Endometrial microvascular endothelial cells (primary cell): Measurements from ENCODE around the gene EFNA5. TPM values are rescaled to one million over a fixed set of nuclear protein-coding genes. Genes with fewer than 3 reads are reported as not detected.

Source experiments
- in situ Hi-C: cut with HindIII; loops from 2 replicates; pipeline ENCODE4 v1.10.0; 2017; ENCODE audit warnings: low sequenced_read_pairs, low pct_unique_long_range_greater_than_20kb; ENCODE audit errors: inconsistent ontology term
- total RNA-seq: library from RNA; depleted of rRNA; stranded (reverse); fragments of >200 nt; gene quantifications from one replicate; pipeline ENCODE4 v1.2.3, GENCODE V29; 2015; ENCODE audit errors: inconsistent ontology term

EFNA5 gene
- total RNA-seq, 1 donor from 2014 or later: 7.8 TPM

DNA sequence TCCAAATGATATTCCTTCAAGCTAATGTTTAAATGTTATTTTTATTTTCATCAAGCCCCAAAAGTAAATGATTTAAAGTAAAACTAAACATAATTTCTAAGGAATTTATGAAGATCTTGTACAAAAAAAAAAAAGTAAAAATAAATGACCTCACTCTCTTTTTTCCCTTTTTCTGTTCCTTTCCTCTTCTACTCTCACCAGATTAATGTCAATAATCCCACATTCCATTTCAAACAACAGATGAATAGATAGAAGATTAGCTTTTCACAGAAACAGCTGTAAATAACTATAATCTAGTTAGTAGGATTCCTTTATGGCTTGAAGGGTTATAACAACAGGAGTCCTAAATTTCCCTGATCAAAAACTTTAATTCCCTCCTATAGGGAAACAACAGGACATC lies 88.1 kb downstream of the EFNA5 start:
- in situ Hi-C loops: no loop called here

DNA sequence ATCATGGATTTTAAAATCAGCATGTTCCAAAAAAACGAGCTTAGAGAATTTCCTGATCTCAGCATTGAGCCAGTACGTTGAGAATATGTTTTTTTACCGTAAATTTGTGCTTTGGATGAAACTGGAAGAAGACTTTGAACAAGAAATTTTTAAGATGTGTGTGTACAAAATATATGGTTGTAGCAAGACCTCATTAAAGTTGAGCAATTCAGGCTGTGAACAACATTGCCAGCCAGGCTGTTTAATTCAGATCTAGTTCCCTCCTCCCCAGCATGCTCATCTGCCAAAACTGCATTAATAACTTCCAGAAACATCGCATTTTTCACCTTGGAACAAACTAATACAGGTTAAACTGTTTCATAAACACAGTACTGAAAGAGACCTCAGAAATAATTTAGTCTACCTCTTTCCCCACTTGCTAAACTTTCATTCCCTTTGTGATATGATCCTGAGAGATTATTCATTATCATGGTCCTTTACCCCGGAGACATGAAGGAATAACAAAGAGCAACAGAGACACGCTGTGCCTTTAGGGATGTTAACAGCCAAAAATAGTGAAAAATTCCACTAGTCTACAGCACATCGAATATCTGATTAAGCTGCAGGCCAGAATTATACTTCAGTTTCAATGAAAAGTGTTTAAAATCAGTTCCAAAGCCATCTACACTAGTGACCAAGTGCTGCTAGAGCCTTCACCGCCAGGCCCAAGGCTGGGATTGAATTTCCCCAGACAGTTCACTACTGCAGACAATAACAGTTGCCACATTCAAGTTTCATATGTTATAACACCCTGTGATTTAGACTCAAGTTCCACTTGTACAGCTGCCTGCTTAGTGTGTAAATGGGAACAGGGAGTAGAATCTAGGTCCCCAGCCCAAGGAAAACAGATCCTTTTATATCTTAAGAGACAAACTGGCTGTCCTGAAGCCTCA lies 89.6 kb downstream of the EFNA5 start:
- in situ Hi-C loops: no loop called here

DNA sequence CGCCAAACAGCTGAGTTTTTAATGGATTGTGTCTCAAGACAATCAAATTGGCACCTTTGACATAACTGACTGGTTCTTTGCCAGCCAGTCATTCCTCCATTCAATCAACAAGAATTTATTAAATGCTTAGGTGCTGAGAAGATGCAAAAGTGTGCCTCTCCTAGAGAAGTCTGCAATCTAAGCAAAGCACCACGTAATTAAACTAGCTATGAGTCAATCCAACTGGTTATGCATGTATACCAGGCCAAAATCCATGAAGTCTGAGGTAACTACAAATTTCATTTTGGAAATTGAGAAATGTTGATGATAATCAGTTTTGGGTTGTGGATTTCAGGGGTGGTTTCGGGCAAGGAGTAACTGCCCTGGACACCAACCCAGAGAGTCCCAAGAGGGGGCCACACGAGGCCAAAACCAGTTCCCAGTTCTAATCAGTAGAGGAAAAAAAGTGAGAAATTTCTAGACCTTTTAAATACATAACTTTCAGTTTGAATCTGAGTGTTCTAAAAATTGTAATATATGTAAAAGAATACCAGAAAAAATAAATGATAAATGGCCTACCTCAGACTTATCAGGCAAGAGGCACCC lies 92.6 kb downstream of the EFNA5 start:
- in situ Hi-C loops: no loop called here

DNA sequence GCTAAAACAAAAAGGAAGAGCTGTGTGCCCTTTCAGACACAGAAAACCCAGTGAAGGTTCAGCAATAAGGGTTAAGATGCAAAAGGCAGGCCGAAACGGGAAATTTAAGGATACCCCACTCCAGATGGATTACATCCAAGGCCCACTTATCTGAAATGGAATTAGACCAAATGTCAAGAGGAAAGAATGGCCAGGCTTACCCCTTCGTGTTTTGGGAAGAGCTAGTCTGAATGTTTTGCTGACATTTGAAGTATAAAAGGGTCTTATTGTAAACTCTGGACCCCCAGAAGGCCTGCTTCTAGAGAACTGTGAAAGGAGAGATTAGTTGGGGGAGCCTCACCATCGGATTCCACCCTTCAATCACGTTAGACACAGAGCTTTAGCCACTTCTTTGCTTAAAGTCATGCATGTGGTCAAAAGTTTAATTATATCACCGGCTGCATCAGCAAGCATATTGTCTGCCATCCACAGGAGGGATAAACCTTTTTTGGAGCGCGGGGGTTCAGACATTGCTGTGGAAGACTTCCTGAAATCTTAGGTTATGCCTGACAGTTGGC lies 93.3 kb downstream of the EFNA5 start:
- in situ Hi-C loops: no loop called here

GRCh38 chr5:107576736-107577393 lies 93.9 kb downstream of the EFNA5 start:
- in situ Hi-C loops: no loop called here

DNA sequence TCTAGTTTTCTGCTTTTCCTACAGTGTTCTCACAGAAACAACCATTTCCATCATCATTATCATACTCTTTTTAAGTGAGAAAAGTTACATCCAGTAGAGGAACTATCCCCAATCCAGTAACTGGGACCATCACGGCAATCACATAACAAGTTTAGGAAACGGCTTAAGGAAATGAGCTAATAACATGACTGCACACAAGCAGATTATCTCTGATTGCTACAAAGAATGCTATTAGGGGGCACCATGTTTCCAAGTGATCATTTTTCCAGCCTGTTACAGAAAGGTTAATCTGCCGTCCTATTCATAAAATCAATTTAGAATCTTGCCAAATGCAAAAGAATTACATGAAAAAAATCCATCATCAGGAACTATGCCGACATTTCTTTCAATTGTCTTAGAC lies 94.6 kb downstream of the EFNA5 start:
- in situ Hi-C loops: no loop called here

DNA sequence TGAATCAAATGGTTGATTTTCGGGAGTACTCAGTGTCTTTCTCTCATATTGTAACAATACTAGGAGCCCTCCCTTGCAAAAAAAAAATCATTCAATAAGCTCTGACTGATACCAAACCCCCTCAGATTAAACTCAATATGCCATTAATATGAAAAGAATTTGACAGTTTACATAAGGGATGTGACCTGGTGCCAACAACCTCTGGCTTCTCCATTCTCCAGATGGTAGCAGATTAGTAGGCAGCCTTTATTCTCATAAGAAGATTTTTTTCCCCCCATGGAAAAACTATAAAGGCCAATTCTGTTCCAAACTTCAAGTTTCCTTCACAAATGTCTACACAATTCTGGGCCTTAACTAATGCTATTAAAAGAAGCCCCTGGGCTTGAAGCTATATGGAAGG lies 96.5 kb downstream of the EFNA5 start:
- in situ Hi-C loops: no loop called here

DNA sequence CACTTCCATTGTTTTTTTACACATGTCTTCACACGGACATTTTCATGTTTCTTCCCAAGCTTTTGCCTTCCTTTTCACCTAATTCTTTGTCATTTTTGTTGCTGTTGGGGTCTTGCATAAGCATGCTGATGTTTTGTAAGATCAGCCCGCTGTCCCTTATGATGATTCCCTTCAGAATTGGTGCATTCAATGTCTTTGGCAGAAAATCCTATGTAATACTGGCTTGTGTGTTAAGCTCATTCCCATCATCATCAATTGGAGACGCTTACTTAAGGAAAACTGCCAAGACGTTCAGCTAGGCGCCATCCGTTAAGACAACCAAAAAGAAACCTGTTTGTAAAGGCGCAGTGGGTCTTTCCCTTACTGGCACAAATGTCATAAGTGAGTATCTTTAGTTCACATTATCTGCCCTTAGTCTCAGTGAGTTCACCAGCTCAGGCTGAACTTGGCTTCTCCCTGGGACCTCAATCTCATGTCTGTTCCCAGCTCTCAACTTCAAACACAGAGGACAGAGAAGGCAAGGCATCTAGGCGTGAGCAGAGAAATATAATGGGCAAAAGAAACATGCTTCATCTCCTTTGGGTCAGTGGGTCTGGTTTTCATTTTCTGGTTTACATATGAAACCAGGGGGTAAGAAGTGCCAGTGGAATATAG lies 97.9 kb downstream of the EFNA5 start:
- in situ Hi-C loops: no loop called here

DNA sequence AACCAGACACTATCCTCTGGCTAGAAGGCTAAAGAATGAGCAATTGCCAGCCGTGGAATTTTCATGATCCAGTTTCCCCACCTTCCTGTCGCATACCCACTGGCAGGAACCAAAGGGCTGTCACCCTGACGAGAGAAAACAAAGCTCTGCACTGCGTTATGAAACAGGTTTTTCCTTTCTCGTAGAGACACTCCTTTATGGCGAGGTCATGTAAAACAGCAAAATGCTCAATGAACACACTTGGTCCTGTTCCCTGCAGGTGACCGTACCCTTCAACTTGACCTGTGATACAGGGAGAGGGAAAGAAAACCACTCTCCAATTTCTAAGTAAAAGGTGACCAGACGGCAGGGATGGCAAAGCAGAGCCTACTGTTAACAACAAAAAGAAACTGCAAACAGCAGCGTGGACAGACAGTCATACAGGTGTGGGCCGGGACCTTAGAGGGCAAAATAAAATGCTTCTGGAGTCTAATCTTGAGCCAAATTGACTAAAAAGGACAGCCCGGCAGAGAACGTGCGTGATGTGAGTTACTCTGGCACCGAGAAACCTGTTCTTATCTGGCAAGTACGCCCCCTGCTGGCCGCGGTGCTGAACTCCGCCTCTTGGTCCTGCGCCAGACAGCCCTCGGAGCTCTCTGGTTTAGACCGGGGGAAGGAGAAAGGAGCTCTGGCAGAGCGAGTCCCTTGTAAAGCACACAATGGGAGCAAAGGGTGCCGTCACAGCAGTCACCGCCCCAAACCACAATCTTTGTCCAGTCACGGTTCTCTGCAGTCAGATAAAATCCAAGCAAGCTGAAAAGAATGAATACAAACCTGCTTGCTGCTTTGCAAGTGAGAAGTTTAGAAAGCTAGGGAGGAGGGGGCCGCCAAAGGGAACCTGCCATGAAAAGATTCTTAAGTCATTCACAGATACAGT lies 98.9 kb downstream of the EFNA5 start:
- in situ Hi-C loops: no loop called here

- in situ Hi-C loops: no loop called here
Observed at GRCh38 chr5:107570805-107571531, 99.8 kb downstream of the EFNA5 start.

DNA sequence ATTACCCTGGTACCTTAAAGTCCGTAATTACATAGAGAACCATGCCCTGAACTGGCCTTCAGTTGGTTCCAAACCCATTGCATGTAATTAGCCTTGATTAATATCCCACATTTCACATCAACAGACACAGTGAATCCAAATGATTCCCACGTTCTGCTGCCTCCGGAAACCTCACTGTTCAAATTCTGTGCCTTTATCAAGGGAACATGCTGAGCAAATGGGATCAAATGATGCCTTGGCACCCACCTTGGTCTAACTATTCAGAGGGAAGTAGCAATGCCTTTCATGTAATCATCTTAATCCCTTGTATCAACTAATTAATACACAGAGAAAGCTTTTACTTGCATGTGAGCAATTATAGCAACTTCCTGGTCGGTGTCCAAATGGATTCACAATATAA lies 100.6 kb downstream of the EFNA5 start:
- in situ Hi-C loops: no loop called here

- in situ Hi-C loops: no loop called here
Observed at GRCh38 chr5:107567901-107568671, 102.7 kb downstream of the EFNA5 start.

- in situ Hi-C loops: no loop called here
Observed at GRCh38 chr5:107566986-107567385, 103.8 kb downstream of the EFNA5 start.

DNA sequence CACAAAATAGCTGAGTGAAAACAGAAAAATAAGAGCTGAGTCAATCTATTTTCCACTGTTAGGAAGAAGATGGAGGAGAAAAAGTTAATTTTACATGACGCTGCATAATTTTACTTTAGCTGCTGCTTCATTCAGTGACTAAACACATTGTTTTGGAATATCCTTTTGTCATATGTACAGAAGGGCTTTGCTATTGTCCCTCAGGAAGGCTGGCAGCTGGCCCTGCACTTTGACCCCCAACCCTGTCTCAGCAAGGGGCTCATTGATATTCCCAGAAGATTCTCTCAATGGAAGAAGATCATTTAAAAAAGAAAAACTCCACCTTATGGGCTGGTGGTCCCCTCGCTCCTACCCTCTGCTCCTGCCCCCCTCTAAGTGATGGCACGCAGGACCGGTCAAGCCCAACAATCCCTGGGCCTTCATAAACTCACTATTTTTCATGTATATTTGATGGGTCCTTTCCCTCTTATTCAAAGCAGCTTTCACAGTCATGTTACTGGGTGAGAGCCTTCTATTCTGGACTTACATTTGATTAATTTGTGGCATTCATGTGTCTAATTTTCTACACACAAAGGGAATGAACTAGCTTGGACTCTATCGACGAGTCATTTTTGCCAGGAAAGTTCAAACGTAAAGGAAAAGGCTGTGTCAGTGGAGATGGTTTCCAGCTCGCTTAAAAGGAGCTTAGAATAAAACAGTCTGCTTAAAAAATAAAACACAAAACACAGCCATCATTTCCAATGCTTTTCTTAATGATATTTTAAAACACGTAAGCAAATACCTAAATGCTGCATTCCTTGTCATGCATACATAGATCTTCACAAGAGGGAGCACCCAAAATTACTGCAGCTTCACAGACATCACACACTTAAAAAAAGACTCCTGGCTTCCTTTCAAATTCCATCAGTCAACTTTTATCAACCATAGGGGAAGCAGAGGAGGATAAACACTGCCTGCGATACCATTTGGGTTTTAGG lies 104.7 kb downstream of the EFNA5 start:
- in situ Hi-C loops: no loop called here

- in situ Hi-C loops: no loop called here
Observed at GRCh38 chr5:107564931-107565372, 105.8 kb downstream of the EFNA5 start.
